Neural progenitor cell (in vitro differentiated cells): ENCODE measurements around the gene EPYC. TPM values are rescaled to one million over a fixed set of nuclear protein-coding genes. Genes with fewer than 3 reads are reported as not detected.

ENCODE experiments used
- DNase-seq: peaks from one replicate; pipeline ENCODE4 v3.0.0-alpha.2; 2016; ENCODE audit warnings: low spot score
- H2AFZ ChIP-seq: fragments of 200-600 bp; sonication (generic); replicated peaks from 2 replicates; pipeline ENCODE4 v1.6.1; 2016; ENCODE audit warnings: antibody characterized with exemption
- H3F3A ChIP-seq: fragments of 200-600 bp; sonication (generic); 2 replicates; pipeline ENCODE4 v1.6.1; 2016; ENCODE audit warnings: antibody characterized with exemption, low read depth
- H3K27ac ChIP-seq: fragments of 200-600 bp; sonication (generic); 2 replicates; pipeline ENCODE4 v1.5.1; 2016; ENCODE audit warnings: mild to moderate bottlenecking
- H3K27me3 ChIP-seq: fragments of 200-600 bp; sonication (generic); 2 replicates; pipeline ENCODE4 v1.6.1; 2016; ENCODE audit warnings: mild to moderate bottlenecking, moderate library complexity
- H3K36me3 ChIP-seq: fragments of 200-600 bp; sonication (generic); 2 replicates; pipeline ENCODE4 v1.5.1; 2016
- H3K4me1 ChIP-seq: fragments of 200-600 bp; sonication (generic); 2 replicates; pipeline ENCODE4 v1.6.1; 2016; ENCODE audit warnings: mixed run types
- H3K4me2 ChIP-seq: fragments of 200-600 bp; sonication (generic); 2 replicates; pipeline ENCODE4 v1.6.1; 2016
- H3K4me3 ChIP-seq: fragments of 200-600 bp; sonication (generic); 2 replicates; pipeline ENCODE4 v1.5.1; 2016
- H3K79me2 ChIP-seq: fragments of 200-600 bp; sonication (generic); 2 replicates; pipeline ENCODE4 v1.6.1; 2016; ENCODE audit warnings: low read depth
- H3K9ac ChIP-seq: fragments of 200-600 bp; sonication (generic); 2 replicates; pipeline ENCODE4 v1.6.1; 2016
- H3K9me3 ChIP-seq: fragments of 200-600 bp; sonication (generic); 2 replicates; pipeline ENCODE4 v1.5.1; 2016; ENCODE audit warnings: low read depth
- H4K20me1 ChIP-seq: fragments of 200-600 bp; sonication (generic); 2 replicates; pipeline ENCODE4 v1.6.1; 2016; ENCODE audit warnings: low read depth
- H3K27ac Mint-ChIP-seq: 3 replicates; pipeline ENCODE4 v1.8.0; 2021; ENCODE audit warnings: mixed read lengths
- H3K27me3 Mint-ChIP-seq: 2 replicates; pipeline ENCODE4 v1.8.0; 2022; ENCODE audit warnings: low read depth, mild to moderate bottlenecking, inconsistent platforms, moderate library complexity, mixed read lengths; ENCODE audit not compliant: insufficient read depth
- H3K36me3 Mint-ChIP-seq: 3 replicates; pipeline ENCODE4 v1.8.0; 2021; ENCODE audit warnings: mixed read lengths
- H3K4me1 Mint-ChIP-seq: 3 replicates; pipeline ENCODE4 v1.8.0; 2021; ENCODE audit warnings: mixed read lengths
- H3K4me3 Mint-ChIP-seq: 3 replicates; pipeline ENCODE4 v1.8.0; 2021; ENCODE audit warnings: mild to moderate bottlenecking, moderate library complexity, mixed read lengths
- H3K9me3 Mint-ChIP-seq: 3 replicates; pipeline ENCODE4 v1.8.0; 2020; ENCODE audit warnings: mixed read lengths
- CTCF ChIP-seq: fragments of 200-600 bp; sonication (generic); IDR thresholded peaks from 2 replicates; pipeline ENCODE4 v1.5.1; 2017; ENCODE audit warnings: antibody characterized with exemption, mild to moderate bottlenecking
- EZH2 ChIP-seq: fragments of 200-600 bp; sonication (generic); IDR thresholded peaks from 2 replicates; pipeline ENCODE4 v1.6.1; 2017; ENCODE audit warnings: antibody characterized with exemption, mild to moderate bottlenecking, moderate library complexity
- EZH2phosphoT487 ChIP-seq: fragments of 200-600 bp; sonication (generic); IDR thresholded peaks from 2 replicates; pipeline ENCODE4 v1.6.1; 2017; ENCODE audit warnings: antibody characterized with exemption
- total RNA-seq: library from RNA; depleted of rRNA; stranded (reverse); fragments of >200 nt; gene quantifications from 2 replicates; pipeline ENCODE4 v1.2.3, GENCODE V29; 2015; ENCODE audit warnings: low replicate concordance

Gene EPYC
- total RNA-seq, 1 donor from 2014 or later, result not detected

GRCh38 chr12:90937651-90938050 lies 67.1 kb downstream of the EPYC start:
- H4K20me1 ChIP-seq, result no peaks in the 10 kb centered on the region
- no peaks in the 10 kb centered on the region for H3K4me1 ChIP-seq
- no peaks in the 10 kb centered on the region for H3K79me2 ChIP-seq
- no peak for DNase-seq
- H3K9ac ChIP-seq, result no peak overlapping the region
- no peak overlapping the region for H3K4me3 ChIP-seq
- Mint-ChIP-seq H3K27me3 (peaks cover 2% of the 10 kb centered on the region), H3K9me3 (no peaks in the 10 kb centered on the region), H3K27ac (no peak overlapping the region), H3K4me3 (no peak overlapping the region), H3K36me3 (no peaks in the 10 kb centered on the region), H3K4me1 (no peaks in the 10 kb centered on the region)
- H3K4me2 ChIP-seq, result no peak overlapping the region
- H3K27ac ChIP-seq, result no peak overlapping the region
- no peak for TF ChIP-seq EZH2
- no peak for TF ChIP-seq EZH2phosphoT487
- no peak for TF ChIP-seq CTCF
- no peaks in the 10 kb centered on the region for H3K9me3 ChIP-seq
- H3K27me3 ChIP-seq, result no peaks in the 10 kb centered on the region
- H3F3A ChIP-seq, result no peaks in the 10 kb centered on the region
- H3K36me3 ChIP-seq, result no peaks in the 10 kb centered on the region
- H2AFZ ChIP-seq, result no peak overlapping the region

GRCh38 chr12:90936230-90937005 lies 68.4 kb downstream of the EPYC start:
- H4K20me1 ChIP-seq, result no peaks in the 10 kb centered on the region
- no peaks in the 10 kb centered on the region for H3K79me2 ChIP-seq
- TF ChIP-seq CTCF (no peak), EZH2 (no peak), EZH2phosphoT487 (no peak)
- H3K36me3 Mint-ChIP-seq, result no peaks in the 10 kb centered on the region
- H3K27ac Mint-ChIP-seq, result no peak overlapping the region
- no peak overlapping the region for H2AFZ ChIP-seq
- no peak overlapping the region for H3K4me2 ChIP-seq
- H3K27ac ChIP-seq, result no peak overlapping the region
- no peak overlapping the region for H3K9ac ChIP-seq
- H3K9me3 Mint-ChIP-seq, result peaks cover 2% of the 10 kb centered on the region
- H3K4me1 ChIP-seq, result no peaks in the 10 kb centered on the region
- H3K4me3 Mint-ChIP-seq, result no peak overlapping the region
- H3F3A ChIP-seq, result no peaks in the 10 kb centered on the region
- no peaks in the 10 kb centered on the region for H3K4me1 Mint-ChIP-seq
- peaks cover 2% of the 10 kb centered on the region for H3K27me3 Mint-ChIP-seq
- H3K36me3 ChIP-seq, result no peaks in the 10 kb centered on the region
- H3K9me3 ChIP-seq, result no peaks in the 10 kb centered on the region
- H3K4me3 ChIP-seq, result no peak overlapping the region
- H3K27me3 ChIP-seq, result no peaks in the 10 kb centered on the region
- DNase-seq, result no peak

- Histone ChIP-seq H3K4me1 (no peaks in the 10 kb centered on the region), H3K4me2 (no peak overlapping the region), H3K9ac (no peak overlapping the region), H3K27me3 (no peaks in the 10 kb centered on the region), H3K36me3 (no peaks in the 10 kb centered on the region), H3K27ac (no peak overlapping the region), H3K9me3 (no peaks in the 10 kb centered on the region), H3K4me3 (no peak overlapping the region), H4K20me1 (no peaks in the 10 kb centered on the region), H3F3A (no peaks in the 10 kb centered on the region), H3K79me2 (no peaks in the 10 kb centered on the region), H2AFZ (no peak overlapping the region)
- no peak overlapping the region for H3K4me3 Mint-ChIP-seq
- H3K27ac Mint-ChIP-seq, result no peak overlapping the region
- no peaks in the 10 kb centered on the region for H3K27me3 Mint-ChIP-seq
- TF ChIP-seq EZH2, result no peak
- no peak for TF ChIP-seq CTCF
- no peak for TF ChIP-seq EZH2phosphoT487
- H3K4me1 Mint-ChIP-seq, result no peaks in the 10 kb centered on the region
- peaks cover 3% of the 10 kb centered on the region for H3K36me3 Mint-ChIP-seq
- peaks cover 10% of the 10 kb centered on the region for H3K9me3 Mint-ChIP-seq
- no peak for DNase-seq
Measured at GRCh38 chr12:90925562-90925961, 79.2 kb downstream of the EPYC start.
